Measurements from ENCODE around the gene DHPS. TPM values are rescaled to one million over a fixed set of nuclear protein-coding genes. Genes with fewer than 3 reads are reported as not detected.
A peak's percentile ranks its signal among the peaks of the same experiment; 100 is the strongest.

Gene DHPS
- total and polyA plus RNA-seq, 10 donors, result 55.1 to 158 (median 93.8) TPM

- 93 to 95% (median 95%) methylated on average over 15 to 29 of the region's 29 CpGs for WGBS, 5 donors
- TF ChIP-seq CTCF (IDR thresholded peaks at IDR 0.05 in 8 of 11, conservative IDR thresholded peaks at IDR 0.05 in 3 of 11) (no peak), POLR2AphosphoS5 (IDR thresholded peaks at IDR 0.05) (no peak), POLR2A (IDR thresholded peaks at IDR 0.05) (no peak)
These were observed 24.1 kb upstream of the DHPS start for GRCh38 chr19:12705654-12706331.

GRCh38 chr19:12705169-12705568, 23.5 kb upstream of the DHPS start:
- peaks cover 2 to 100% (median 97%) of the 10 kb centered on the region in 6 donors for H3K36me3 ChIP-seq
- intact Hi-C loops (cut with DNase I; ENCODE audit: low total_unique reads), result no loop called here

More at GRCh38 chr19:12705654-12706331, 24.1 kb upstream of the DHPS start:
- intact Hi-C loops (cut with DNase I; ENCODE audit: low total_unique reads), result no loop called here
- Histone ChIP-seq H3K4me1 (no peaks in the 10 kb centered on the region), H3K27ac (no peak overlapping the region), H3K4me3 (no peak overlapping the region), H3K9me3 (no peaks in the 10 kb centered on the region), H3K36me3 (peaks cover 2 to 100% (median 97%) of the 10 kb centered on the region in 6 donors), H3K27me3 (replicated peaks in 1 of 7) (no peaks in the 10 kb centered on the region)
- DNase-seq, result no peak

DNA sequence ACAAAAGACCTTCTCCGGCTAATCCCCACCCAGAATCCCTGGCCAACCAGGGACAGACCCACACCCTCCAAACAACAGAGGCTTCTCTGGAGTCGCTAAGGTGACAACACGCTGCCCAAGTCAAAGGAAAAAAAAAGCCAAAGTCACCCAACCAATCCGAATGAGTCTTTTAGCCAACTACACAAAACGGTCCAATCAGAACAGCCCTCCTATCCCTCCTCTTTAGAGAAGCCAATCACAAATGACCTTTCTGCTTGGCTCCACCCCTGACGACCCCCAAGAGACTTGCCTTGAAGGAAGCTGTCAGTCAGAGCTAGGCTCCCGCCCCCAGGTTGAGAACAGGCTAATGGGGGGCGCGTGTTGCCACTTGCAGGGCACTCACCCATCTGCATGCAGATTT, 21.4 kb upstream of the DHPS start:
- no peaks in the 10 kb centered on the region for H3K9me3 ChIP-seq
- H3K27ac ChIP-seq, result no peak overlapping the region
- peaks cover 0 to 6% (median 0%) of the 10 kb centered on the region in 6 donors for H3K4me1 ChIP-seq
- no peaks in the 10 kb centered on the region for H3K27me3 ChIP-seq (replicated peaks in 1 of 7)
- TF ChIP-seq CTCF (IDR thresholded peaks at IDR 0.05 in 8 of 11, conservative IDR thresholded peaks at IDR 0.05 in 3 of 11), result no peak
- TF ChIP-seq POLR2AphosphoS5 (IDR thresholded peaks at IDR 0.05), result no peak
- no peak for TF ChIP-seq POLR2A (IDR thresholded peaks at IDR 0.05)
- H3K36me3 ChIP-seq, result peaks cover 0 to 96% (median 78%) of the 10 kb centered on the region in 6 donors
- WGBS, 5 donors, result 72 to 88% (median 79%) methylated on average over 9 of the region's 9 CpGs
- intact Hi-C loops (cut with DNase I; ENCODE audit: low total_unique reads), result no loop called here
- no peak overlapping the region for H3K4me3 ChIP-seq
- DNase-seq, result no peak

More at GRCh38 chr19:12705169-12705568, 23.5 kb upstream of the DHPS start:
- no peaks in the 10 kb centered on the region for H3K4me1 ChIP-seq
- H3K27me3 ChIP-seq (replicated peaks in 1 of 7), result no peaks in the 10 kb centered on the region
- 94 to 97% (median 95%) methylated on average over 11 to 13 of the region's 13 CpGs for WGBS, 5 donors
- no peak for DNase-seq
- TF ChIP-seq CTCF (IDR thresholded peaks at IDR 0.05 in 8 of 11, conservative IDR thresholded peaks at IDR 0.05 in 3 of 11), result no peak
- peak in 1 of 3 donors; percentile 13 for TF ChIP-seq POLR2AphosphoS5 (IDR thresholded peaks at IDR 0.05)
- TF ChIP-seq POLR2A (IDR thresholded peaks at IDR 0.05), result no peak
- H3K4me3 ChIP-seq, result no peak overlapping the region
- no peaks in the 10 kb centered on the region for H3K9me3 ChIP-seq
- H3K27ac ChIP-seq, result no peak overlapping the region

GRCh38 chr19:12701596-12702282, 20.1 kb upstream of the DHPS start:
- no peak for DNase-seq
- peaks cover 0 to 18% (median 7%) of the 10 kb centered on the region in 6 donors for H3K4me1 ChIP-seq
- H3K27me3 ChIP-seq (replicated peaks in 1 of 7), result no peaks in the 10 kb centered on the region
- intact Hi-C loops (cut with DNase I; ENCODE audit: low total_unique reads), result no loop called here
- no peak overlapping the region for H3K4me3 ChIP-seq
- TF ChIP-seq POLR2A (IDR thresholded peaks at IDR 0.05), result no peak
- no peak for TF ChIP-seq CTCF (IDR thresholded peaks at IDR 0.05 in 8 of 11, conservative IDR thresholded peaks at IDR 0.05 in 3 of 11)
- peak in 2 of 3 donors; percentile 28 to 67 for TF ChIP-seq POLR2AphosphoS5 (IDR thresholded peaks at IDR 0.05)
- no peak overlapping the region for H3K27ac ChIP-seq
- peaks cover 0 to 83% (median 66%) of the 10 kb centered on the region in 6 donors for H3K36me3 ChIP-seq
- WGBS, 5 donors, result 89 to 96% (median 92%) methylated on average over 22 to 33 of the region's 33 CpGs
- H3K9me3 ChIP-seq, result no peaks in the 10 kb centered on the region
